DMS79 treated with DMSO at 0.1 percent for 48 hours (cell line): ENCODE results near the gene CREG2.
"Not testable (repeated sequence)": the region's sequence is repeated elsewhere in the genome, so short reads cannot be mapped to it uniquely, and the experiment has no call there.

Experiments
- DNase-seq: peaks from one replicate; lab custom pipeline; 2025; lab: John Stamatoyannopoulos, UW

Gene CREG2

DNA sequence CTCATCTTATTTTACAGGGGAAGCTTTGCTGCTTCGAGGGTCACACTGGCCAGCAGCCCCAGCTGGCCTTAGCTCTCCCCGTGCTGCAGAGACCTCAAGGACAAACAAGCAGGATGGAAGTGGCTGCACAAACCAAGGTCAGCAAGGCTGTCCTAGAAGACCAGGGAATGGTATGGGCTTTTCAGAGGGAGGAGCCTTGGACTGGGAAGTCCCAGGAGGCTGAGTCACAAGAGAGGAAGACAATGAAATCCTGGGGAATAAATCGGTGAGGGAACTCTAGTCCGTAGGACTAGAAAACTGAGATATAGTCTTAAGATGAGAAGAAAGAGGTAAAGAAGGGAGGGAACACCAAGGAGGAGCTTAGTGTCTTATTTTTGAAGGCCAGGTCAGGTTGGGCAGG lies 15.7 kb downstream of the CREG2 start:
- no peak for DNase-seq

DNA sequence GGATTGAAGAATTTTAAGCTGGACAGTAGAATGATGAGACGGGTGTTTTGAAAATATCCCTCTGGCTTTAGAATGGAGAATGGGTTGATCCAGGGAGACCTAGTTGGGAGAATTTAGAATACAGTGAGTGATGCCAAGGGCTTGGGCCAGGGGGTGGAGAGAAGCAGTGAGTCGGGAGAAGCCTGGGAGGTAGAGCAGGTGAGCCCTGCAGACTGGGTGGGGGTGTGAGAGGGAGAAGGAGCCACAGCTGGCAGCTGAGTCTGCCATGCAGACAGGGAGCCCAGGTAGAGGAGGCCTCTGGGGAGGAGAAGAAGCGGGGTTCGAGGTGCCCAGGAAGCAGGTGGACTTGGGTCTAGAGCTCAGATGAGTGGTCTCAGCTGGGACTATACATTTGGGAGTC lies 18.2 kb downstream of the CREG2 start:
- no peak for DNase-seq

DNA sequence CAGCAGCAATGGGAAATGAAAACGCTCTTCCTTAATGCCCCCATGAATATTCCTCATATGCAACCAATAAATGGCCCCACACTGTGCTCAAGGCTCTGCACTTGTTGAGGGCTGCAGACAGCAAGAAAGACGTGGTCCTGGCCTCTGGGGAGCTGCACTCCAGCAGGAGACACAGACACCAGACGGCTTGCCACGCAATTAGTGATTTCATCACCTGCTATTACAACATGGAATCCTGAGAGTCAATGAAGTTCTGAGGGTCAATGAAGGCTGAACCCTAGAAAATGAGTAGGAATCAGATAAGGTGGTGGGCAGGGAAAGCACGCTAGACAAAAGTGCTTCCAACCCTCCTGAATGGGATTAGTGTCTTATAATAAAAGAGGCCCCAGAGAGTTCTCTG lies 18.9 kb downstream of the CREG2 start:
- DNase-seq: no peak

DNA sequence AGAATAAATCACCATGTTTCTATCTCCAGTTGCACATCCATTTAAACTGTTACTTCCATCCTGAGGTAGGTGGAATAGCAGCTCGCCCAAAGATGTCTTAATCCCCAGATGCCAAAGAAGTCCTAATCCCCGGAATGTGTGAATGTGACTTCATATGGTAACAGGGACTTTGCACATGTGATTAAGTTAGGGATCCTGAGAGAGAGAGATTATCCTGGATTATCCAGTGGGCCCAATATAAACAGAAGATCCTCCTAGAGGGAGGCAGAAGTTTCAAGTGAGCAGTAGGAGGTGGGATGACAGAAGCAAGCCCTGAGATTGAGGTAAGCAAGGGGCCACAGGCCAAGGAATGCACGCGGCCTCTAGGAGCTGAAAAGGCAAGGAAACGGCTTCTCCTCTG lies 19.8 kb downstream of the CREG2 start:
- no peak for DNase-seq

DNA sequence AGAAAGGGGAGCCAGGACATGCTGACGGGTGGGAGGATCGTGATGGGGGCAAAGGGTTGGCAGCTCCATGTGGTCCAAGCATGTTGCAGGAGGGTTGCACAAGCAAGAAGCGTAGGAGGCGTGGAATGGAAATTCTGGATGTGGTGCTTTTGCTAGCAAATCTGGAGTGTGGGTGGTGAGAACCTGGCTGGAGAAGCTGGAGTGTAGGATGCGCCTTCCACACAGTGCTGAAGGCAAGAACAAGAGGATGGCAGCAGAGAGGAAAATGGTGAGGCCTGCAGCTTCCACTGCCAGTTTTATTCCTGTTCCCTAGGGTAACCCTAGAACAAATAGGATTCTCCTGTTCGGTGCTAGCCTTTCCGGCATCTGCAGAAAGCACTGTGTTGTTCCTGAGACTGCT lies 22.4 kb downstream of the CREG2 start:
- DNase-seq: no peak

DNA sequence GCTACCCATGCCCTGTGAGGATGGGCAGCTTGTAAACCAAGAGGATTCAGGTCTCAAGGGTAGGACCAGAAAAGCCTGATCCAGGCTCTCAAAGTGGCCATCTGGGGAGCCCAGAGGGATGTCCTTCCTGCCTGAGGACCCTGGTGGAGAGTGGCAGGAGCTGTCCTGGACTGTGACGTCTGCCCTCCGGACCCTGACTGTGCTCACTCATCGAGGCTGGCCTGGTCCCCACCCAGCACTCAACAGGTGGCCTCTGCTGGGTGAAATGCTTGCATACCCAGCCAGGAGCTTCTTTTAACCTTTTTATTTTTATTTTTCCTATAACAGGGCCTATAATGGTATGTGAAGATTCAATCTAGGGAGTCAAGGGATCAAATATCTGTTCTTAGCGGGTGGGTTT lies 24.5 kb downstream of the CREG2 start:
- DNase-seq: no peak

DNA sequence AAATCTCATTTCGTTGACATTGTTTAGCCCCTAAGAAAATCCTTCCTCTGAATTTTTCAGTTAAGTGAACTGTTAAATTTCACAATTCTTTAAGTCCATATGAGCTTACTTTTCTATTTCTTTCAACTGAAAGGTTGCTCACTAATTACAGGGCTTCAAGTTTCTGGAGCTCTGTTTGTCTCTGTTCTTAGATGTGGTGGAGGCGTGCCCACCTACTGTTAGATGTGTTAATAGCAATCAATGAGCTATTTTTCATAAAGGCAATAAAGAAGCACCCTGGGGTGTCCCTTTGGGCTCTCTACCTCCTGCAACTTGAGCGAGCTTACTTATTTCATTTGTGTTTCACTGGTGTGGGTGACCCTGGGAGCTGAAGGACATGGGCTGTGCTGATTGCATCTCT lies 25.0 kb downstream of the CREG2 start:
- no peak for DNase-seq

DNA sequence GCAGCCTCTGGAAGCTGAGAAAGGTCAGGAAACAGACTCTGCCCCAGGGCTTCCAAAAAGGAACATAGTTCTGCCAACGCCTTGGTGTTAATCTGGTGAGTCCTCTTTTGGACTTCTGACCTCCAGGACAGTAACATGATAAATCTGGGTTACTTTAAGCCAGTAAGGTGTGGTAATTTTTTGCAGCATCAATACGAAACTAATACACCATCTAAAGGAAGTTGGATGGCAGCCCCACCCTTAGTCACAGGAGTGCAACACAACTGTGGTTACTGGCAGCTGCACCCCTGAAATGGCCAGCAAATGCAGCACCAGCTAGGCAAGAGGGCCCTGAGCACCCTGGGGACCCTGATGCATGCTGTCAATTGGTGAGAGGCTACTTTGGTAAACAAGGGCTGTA lies 25.8 kb downstream of the CREG2 start:
- DNase-seq: no peak

DNA sequence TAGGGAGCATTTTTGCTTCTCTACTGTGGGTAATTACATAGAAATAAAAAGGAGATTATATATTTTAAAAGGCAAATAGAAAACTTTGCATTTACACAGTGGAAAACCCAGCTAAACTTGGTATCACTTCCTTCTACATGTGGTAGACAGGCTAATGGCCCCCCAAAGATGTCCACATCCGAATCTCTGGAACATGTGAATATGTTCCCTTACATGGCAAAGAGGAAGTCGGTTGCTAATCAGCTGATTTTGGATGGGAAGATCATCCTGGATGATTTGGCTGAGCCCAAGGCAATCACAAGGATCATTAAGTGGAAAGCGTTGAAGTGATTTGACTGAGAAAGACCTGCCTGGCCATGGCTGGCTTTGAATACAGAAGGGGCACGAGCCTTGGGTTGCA lies 26.2 kb downstream of the CREG2 start:
- DNase-seq: no peak

DNA sequence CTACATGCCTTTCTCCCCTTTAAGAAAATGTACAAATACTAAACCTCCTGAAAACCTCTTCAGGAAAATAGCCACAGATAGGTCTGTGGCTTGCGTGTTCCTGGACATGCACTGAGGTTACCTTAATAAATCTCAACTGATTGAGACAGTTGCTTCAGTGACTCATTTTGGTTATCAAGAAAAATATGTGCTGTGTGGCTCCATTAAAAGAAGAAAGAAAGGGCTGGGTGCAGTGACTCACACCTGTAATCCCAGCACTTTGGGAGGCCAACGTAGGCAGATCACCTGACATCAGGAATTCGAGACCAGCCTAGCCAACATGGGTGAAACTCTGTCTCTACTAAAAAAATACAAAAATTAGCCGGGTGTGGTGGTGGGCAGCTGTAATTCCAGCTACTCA lies 27.1 kb downstream of the CREG2 start:
- no peak for DNase-seq

DNA sequence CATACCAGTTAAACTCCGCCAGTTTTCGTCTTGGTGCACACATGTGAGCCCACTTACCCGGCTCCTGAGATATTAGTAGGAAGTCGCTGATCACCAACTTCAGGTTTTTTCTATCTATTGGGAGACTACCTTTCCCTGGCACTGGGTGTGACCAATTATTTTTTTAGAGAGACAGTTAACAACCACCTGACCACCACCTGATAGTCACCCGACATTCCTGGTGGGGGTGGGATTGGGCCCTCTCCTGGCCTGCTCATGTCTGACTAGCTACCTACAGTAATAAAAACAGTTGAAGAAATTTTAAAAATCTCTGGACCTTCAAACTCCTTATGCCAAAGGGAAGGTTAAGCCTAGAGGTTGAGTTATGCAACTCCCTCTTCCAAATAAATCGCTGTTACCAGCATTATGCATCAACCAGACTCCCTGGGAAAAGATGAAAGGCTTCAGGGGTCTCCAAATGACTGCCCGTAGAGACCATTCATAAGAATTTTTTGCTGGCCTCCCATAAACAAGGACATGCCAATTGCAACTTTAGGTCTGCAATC lies 27.8 kb downstream of the CREG2 start:
- no peak for DNase-seq

DNA sequence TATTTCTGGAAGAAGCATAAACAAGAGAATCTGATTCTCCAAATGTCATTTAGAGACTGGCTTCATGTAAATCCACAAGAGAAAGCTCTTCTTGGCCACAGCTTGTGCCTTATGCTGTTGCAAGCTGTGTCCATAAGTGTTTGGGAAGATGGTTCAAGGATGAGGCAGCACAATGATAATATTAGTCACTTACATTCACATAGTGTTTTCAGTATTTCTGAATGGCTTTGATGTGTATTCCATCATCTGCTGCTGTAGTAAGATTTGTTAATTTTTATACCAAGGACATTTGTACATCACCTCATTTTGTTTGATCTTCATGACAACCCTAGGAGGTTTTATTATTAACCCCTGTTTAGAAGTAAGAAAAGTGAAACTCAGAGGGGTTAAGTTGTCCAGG lies 29.9 kb downstream of the CREG2 start:
- DNase-seq: no peak

DNA sequence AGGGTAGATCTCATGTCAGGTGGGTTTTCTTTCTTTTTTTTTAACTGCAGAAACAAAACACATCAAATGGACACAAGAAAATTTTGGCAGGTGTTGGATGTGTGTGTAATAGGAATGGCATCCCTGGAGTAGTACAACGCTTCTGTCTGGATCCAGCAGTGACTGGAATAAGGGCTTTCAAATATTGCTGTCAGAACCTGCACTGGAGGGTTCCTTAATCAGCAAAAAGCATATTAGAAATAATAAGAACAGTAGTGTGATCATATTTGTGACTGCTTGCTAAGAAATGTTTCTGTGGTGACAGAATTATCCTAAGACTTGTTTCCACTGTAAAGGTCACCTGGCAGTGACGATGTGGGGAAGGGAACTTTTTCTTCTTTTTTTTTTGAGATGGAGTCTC lies 30.8 kb downstream of the CREG2 start:
- DNase-seq: no peak

DNA sequence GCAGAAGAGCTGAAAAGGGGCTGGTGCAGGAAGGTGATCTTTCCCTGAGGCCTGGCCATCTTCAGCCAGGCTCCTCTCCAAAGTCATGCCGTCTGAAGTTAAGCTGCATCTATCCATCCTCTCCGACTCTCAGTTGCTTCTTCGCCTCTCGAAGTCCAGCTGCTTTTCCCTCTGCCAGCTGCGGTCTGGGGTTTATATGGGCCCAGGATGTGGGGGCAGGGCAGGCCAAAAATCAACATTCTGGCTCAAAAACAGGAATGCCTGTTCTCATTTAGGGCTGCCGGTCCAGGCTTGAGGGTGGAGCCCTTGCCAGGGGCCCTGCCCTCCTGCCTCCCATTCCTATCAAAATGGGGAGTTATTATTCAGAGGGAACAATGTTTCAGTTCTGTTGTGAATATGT lies 31.2 kb downstream of the CREG2 start:
- DNase-seq: no peak

DNA sequence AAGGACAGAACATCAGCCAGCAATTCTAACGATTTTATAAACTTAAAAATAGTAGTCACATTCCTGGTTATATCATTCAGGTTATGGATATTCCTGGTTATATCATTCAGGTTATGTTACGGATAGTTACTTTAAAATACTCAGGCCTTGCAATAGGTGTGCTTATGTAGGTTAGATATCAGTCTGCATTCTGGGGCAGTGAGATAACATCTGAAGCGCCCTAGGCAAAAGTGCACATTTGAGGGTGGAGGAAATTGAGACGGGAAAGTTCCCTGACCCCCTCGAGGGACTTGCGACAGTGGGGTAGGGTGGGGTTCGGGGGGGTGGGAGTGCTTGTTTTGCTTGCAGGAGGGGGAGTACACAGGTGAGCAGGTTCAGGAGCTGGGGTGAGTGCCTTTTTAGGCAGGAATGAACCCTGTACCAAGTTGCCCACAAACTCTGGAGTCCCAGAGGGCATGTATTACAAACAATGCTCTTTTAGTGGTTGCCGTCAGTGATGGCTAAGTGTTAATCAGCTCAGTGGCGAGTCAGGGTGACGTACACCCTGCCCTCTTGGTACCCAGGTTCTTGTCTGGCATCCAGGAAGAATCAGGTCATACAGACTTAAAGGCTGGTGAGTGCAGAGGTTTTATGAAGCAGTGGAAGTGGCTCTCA lies 31.8 kb downstream of the CREG2 start:
- DNase-seq: no peak

DNA sequence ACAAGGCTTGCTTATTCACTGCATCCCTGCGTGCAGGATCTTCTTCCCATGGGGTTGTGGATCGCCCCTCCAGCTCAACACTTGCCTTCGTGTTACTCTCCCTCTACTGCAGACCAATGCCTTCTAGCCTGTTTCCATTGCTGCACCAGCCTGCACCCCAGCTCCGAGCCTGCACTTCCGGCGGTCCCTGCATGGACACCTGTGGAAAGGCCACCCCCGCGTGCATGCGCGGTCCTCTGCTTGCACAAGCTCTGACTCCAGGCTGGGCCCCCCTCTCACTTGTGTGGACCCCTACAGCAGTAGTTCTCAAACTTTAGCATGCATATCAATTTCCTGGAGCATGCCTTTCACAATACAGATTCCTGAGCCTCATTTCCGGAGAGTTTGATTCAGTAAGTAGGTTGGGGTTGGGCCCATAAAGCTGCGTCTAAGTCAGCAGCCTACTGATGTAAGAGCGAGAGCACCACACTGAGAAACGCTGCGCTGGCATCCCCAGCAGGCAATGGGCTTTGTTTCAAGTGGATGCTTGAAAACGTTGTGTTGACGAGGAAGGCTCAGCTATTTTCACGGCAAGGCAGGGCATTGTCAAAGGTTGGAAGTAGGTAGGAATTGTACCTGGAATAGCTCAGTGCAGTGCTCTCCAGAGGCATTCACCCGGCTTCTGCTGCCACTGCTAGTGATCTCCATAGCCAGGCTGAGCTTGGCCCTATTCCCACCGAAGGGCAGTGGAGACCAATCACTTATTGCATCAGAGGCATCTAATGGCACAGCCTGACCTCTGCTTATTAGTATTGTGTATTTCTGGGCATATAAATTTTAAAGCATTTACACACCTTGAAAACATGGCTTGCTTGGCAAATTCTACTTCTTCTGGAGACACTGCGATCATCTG lies 32.6 kb downstream of the CREG2 start:
- no peak for DNase-seq

DNA sequence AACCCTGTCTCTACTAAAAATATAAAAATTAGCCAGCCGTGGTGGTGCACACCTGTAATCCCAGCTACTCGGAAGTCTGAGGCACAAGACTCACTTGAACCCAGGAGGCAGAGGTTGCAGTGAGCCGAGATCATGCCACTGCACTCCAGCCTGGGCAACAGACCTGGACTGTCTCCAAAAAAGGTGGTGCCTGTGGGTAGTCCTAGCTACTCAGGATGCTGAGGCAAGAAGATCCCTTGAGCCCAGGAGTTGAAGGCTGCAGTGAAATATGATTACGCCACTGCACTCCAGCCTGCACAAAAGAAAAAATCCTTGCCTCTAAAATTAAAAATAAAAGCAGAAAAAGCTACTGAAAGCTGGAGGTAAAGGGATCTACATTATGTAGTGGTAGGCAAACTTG lies 34.7 kb downstream of the CREG2 start:
- DNase-seq: not testable (repeated sequence)

DNA sequence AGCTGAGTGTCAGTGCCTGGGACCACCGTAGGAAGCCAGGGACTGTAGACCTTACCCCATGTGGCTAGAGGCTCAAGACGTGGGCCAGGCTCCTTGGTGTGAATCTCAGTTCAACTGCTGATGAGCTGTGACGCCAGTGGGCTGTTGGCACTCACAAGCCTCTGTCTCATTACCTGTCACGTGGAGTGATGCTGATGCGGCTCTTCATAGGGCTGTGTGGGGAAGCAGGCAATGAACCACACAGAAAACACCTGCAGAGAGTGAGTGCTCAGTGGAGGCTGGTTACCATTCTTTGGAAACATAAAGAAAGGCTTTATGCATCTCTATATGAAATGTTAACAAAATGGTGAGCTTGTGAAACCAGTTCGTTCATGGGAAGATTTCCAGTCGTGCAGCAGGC lies 36.1 kb downstream of the CREG2 start:
- DNase-seq: no peak

DNA sequence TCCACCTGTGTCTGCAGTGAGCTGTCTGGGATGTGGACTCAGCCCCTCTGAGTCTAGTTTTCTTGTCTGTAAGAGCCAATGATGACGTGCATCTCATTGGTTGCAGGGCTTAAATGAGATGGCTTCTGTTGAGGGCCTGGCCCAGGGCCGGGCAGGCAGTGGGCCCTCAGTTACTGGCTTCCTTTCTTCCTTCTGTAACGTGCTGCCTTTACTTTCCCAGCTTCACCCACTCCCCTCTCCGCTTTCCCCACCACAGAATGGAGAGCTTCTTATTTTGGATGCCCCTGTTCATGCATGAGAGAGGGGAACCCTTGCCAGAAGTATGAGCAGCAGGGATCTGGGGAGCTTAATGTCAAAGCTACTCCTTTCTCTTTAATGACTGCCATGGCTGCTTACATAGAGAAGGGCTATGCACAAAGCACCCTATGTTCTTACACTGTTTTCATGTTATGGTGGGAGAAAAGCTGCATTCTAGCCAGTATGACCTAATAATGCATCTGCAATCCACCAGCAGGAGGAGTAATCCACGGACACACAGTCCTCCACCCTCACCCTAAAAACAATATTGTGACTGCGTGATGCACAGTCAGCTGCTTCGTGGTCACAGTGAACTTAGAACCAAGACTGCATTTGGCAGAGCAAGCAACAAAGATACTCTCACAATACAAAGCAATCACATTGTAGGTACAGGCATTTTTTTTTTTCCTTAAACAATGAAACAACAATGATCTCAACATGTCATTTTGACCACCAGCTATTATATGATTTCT lies 37.2 kb downstream of the CREG2 start:
- DNase-seq: no peak

DNA sequence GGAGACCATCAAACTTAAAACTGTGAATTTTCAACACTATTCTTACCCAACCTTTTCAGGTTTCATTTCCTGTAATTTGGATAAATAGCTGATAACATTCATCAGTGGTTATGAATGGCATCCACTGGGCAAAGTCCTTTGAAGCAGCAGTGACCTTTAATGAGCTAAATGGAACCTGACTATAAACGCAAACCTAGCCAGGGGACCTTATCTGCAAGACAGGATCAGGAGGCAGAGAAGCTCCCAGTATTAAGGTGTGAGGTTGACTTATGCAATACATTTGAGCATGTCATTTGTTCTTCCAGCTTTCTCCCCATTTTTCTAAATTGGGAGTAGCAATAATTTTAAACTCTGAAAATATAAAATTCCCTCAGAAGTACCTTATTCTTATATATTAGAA lies 38.4 kb downstream of the CREG2 start:
- no peak for DNase-seq

DNA sequence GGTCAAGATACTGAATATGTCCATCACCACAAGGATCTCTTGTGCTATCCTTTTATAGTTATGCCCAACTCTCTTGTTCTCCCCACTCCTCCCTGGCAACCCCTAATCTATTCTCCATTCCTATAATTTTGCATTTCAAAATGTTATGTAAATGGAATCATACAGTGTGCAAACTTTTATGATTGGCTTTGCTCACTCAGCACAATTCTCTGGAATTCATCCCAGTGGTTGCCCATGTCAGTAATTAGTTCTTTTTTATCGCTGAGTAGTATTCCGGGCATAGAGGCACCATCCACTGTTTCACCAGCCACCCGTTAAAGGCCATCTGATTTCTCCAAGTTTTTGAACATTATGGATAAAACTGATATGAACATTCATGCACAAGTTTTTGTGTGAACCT lies 40.4 kb downstream of the CREG2 start:
- no peak for DNase-seq

DNA sequence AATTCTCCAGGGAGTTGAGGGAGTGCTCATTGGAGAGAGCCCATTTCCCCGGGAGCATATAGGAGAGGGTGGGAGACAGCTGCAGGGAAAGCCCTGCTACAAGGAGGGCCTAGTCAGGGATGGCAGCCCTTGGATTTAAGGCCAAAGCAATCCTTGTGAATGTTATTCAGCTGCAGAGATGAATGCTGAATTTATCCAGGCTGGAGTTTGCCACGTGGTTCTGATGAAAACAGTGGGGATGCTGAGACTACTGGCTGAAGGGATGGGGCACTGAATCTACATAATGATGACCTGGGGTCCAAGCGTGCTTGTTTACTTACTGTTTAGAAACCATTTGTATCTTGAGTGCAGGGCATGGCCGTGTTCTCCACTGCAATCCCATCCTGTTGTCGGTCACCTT lies 43.2 kb downstream of the CREG2 start:
- DNase-seq: no peak

DNA sequence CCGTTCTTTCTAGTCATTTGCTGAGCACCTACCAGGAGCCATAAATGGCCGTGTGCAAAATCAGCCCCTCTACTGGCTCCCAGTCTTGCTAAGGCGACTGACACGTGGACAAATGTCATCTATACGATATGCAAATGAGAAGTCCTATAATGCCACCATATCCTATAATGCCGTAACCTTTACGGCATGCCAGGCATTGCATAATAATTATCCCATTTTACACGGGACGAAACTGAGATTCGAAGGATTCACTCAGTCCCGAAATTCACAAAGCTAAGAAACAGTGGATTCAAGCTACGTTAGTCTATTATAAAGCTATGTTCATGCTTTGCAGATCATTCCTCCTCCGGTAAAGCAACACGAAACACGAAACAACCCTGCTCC lies 44.7 kb downstream of the CREG2 start:
- DNase-seq: no peak
